Breast epithelium (tissue), 3 donors: ENCODE measurements around the gene MBOAT7.

Experiments
- CTCF ChIP-seq, 3 donors: fragments of 450-650 bp; IDR thresholded peaks; one replicate each; pipeline ENCODE4 v1.5.1; 2016 to 2017; ENCODE audit warnings: antibody characterized with exemption in 3 of 3, mild to moderate bottlenecking in 3 of 3, moderate library complexity in 3 of 3
- POLR2A ChIP-seq: fragments of 450-650 bp; IDR thresholded peaks from one replicate; pipeline ENCODE4 v1.6.1; 2016; ENCODE audit warnings: antibody characterized with exemption, mild to moderate bottlenecking, moderate library complexity
- POLR2AphosphoS5 ChIP-seq, 3 donors: sonication (generic); formaldehyde crosslinking; IDR thresholded peaks; one replicate each; pipeline ENCODE4 v1.6.1; 2017; ENCODE audit warnings: antibody characterized with exemption in 3 of 3

- TF ChIP-seq CTCF (IDR thresholded peaks at IDR 0.05) (no peak), POLR2A (no peak), POLR2AphosphoS5 (IDR thresholded peaks at IDR 0.05) (no peak)
These were observed 9.4 kb downstream of the MBOAT7 start for GRCh38 chr19:54179921-54180461.
